ENCODE results near the gene LGR5. TPM values are rescaled to one million over a fixed set of nuclear protein-coding genes. Genes with fewer than 3 reads are reported as not detected.

The LGR5 gene
- total RNA-seq, 1 donor: under 0.01 TPM

- Histone ChIP-seq H3K36me3 (ENCODE audit: insufficient read depth, low read length) (no peaks in the 10 kb centered on the region), H3K4me3 (ENCODE audit: insufficient read depth, low read length) (no peak overlapping the region), H3K4me2 (ENCODE audit: insufficient read depth, low read length) (no peak overlapping the region), H3K27ac (ENCODE audit: low read depth, low read length) (no peak overlapping the region), H2AFZ (ENCODE audit: low read length) (peak overlapping the region; percentile 17), H3K9me3 (ENCODE audit: low read depth, low read length) (no peaks in the 10 kb centered on the region), H3K4me1 (ENCODE audit: insufficient read depth, low read length) (peaks cover 19% of the 10 kb centered on the region), H3K27me3 (ENCODE audit: insufficient read depth, low read length) (no peaks in the 10 kb centered on the region), H4K20me1 (ENCODE audit: insufficient read depth, low read length) (no peaks in the 10 kb centered on the region), H3K79me2 (ENCODE audit: insufficient read depth, low read length) (no peaks in the 10 kb centered on the region)
- no peak for DNase-seq (ENCODE audit: insufficient read length, low spot score, missing footprints)
- TF ChIP-seq CTCF (IDR thresholded peaks at IDR 0.05; ENCODE audit: extremely low read depth, low read depth, low read length): no peak
Measured at GRCh38 chr12:71472441-71472911, 32.9 kb downstream of the LGR5 start.

DNA sequence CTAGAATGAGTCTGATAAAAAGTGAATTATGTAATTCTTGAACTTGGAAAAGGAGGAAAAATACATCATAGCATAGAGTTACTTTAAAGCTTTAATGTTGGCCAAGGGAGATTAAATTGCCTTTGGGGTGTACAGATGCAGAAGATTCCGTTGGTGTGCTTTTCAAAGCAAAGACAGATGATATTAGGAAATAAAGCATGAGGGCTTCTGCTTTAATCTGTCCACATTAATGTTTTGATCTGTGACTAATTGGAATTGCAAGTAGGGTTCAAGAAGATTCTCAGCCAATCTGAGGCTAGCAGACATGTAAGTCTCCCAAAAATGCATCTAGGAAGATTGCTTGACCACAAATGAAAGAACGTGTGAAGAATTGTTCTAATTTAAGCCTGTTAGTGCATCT is 35.2 kb downstream of the LGR5 start:
- H2AFZ ChIP-seq (ENCODE audit: low read length): no peak overlapping the region
- no peak overlapping the region for H3K4me2 ChIP-seq (ENCODE audit: insufficient read depth, low read length)
- no peaks in the 10 kb centered on the region for H3K9me3 ChIP-seq (ENCODE audit: low read depth, low read length)
- H4K20me1 ChIP-seq (ENCODE audit: insufficient read depth, low read length): no peaks in the 10 kb centered on the region
- H3K4me3 ChIP-seq (ENCODE audit: insufficient read depth, low read length): no peak overlapping the region
- no peak for DNase-seq (ENCODE audit: insufficient read length, low spot score, missing footprints)
- no peaks in the 10 kb centered on the region for H3K36me3 ChIP-seq (ENCODE audit: insufficient read depth, low read length)
- H3K79me2 ChIP-seq (ENCODE audit: insufficient read depth, low read length): no peaks in the 10 kb centered on the region
- no peaks in the 10 kb centered on the region for H3K27me3 ChIP-seq (ENCODE audit: insufficient read depth, low read length)
- peaks cover 11% of the 10 kb centered on the region for H3K4me1 ChIP-seq (ENCODE audit: insufficient read depth, low read length)
- TF ChIP-seq CTCF (IDR thresholded peaks at IDR 0.05; ENCODE audit: extremely low read depth, low read depth, low read length): no peak
- H3K27ac ChIP-seq (ENCODE audit: low read depth, low read length): no peak overlapping the region

GRCh38 chr12:71475280-71475679 is 35.7 kb downstream of the LGR5 start:
- DNase-seq (ENCODE audit: insufficient read length, low spot score, missing footprints): no peak
- H3K4me3 ChIP-seq (ENCODE audit: insufficient read depth, low read length): no peak overlapping the region
- H3K4me1 ChIP-seq (ENCODE audit: insufficient read depth, low read length): peaks cover 11% of the 10 kb centered on the region
- no peak overlapping the region for H2AFZ ChIP-seq (ENCODE audit: low read length)
- no peaks in the 10 kb centered on the region for H3K36me3 ChIP-seq (ENCODE audit: insufficient read depth, low read length)
- no peaks in the 10 kb centered on the region for H3K79me2 ChIP-seq (ENCODE audit: insufficient read depth, low read length)
- H3K27ac ChIP-seq (ENCODE audit: low read depth, low read length): no peak overlapping the region
- no peaks in the 10 kb centered on the region for H3K27me3 ChIP-seq (ENCODE audit: insufficient read depth, low read length)
- TF ChIP-seq CTCF (IDR thresholded peaks at IDR 0.05; ENCODE audit: extremely low read depth, low read depth, low read length): no peak
- no peak overlapping the region for H3K4me2 ChIP-seq (ENCODE audit: insufficient read depth, low read length)
- H3K9me3 ChIP-seq (ENCODE audit: low read depth, low read length): no peaks in the 10 kb centered on the region
- no peaks in the 10 kb centered on the region for H4K20me1 ChIP-seq (ENCODE audit: insufficient read depth, low read length)

GRCh38 chr12:71476513-71476912 is 36.9 kb downstream of the LGR5 start:
- Histone ChIP-seq H3K36me3 (ENCODE audit: insufficient read depth, low read length) (no peaks in the 10 kb centered on the region), H3K27ac (ENCODE audit: low read depth, low read length) (peak overlapping the region; percentile 6), H3K4me3 (ENCODE audit: insufficient read depth, low read length) (no peak overlapping the region), H3K27me3 (ENCODE audit: insufficient read depth, low read length) (no peaks in the 10 kb centered on the region), H4K20me1 (ENCODE audit: insufficient read depth, low read length) (no peaks in the 10 kb centered on the region), H2AFZ (ENCODE audit: low read length) (no peak overlapping the region), H3K4me2 (ENCODE audit: insufficient read depth, low read length) (peak overlapping the region; percentile 67), H3K9me3 (ENCODE audit: low read depth, low read length) (no peaks in the 10 kb centered on the region), H3K4me1 (ENCODE audit: insufficient read depth, low read length) (peaks cover 11% of the 10 kb centered on the region), H3K79me2 (ENCODE audit: insufficient read depth, low read length) (no peaks in the 10 kb centered on the region)
- peak; percentile 37 for DNase-seq (ENCODE audit: insufficient read length, low spot score, missing footprints)
- no peak for TF ChIP-seq CTCF (IDR thresholded peaks at IDR 0.05; ENCODE audit: extremely low read depth, low read depth, low read length)
